ENCODE results near the gene FANCL.
"Not testable (repeated sequence)": the region's sequence is repeated elsewhere in the genome, so short reads cannot be mapped to it uniquely, and the experiment has no call there.

FANCL gene

DNA sequence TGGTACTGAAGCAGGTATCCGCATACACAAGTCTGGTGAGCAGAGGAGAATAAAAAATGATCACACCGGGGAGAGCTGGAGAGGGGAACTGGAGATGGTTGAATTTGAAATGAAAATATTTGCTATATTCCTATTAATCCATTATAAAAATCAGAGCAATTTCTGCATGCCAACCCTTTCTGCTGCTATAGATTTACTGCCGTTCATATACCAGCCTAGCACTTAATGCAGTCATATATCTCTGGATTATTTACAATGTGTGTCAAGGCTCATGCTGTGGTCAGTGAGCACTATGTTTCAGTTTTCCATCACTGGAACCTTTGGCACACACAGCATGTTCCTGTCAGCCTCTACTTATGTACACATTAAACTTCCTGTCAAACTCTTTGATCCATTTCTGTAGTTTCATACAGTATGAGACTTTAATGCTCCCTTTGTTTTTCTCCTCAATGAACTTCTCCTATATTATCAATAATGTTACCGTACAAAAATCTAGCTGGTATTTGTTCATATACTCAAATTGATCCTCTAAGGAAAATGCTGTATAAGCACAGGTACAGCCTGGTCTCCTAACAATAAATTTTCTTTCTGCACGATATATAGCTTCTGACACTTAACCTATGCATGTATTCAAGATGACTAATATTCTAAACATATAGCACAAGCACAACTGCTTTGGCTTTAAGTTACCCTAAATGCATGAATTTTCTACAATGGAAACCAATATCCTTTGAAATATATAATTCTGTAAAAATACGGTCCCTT is 36.7 kb downstream of the FANCL start:
- Histone ChIP-seq H3K4me1 (ENCODE audit: control insufficient read depth, insufficient read depth, low read length) (peaks cover 4% of the 10 kb centered on the region), H3K4me3 (ENCODE audit: low read length) (no peak overlapping the region), H3K9ac (ENCODE audit: low read length) (no peak overlapping the region), H3K9me3 (ENCODE audit: control insufficient read depth, low read length) (no peaks in the 10 kb centered on the region), H3K27me3 (replicated peaks; ENCODE audit: control insufficient read depth, insufficient read depth, low read length) (no peaks in the 10 kb centered on the region), H3K36me3 (ENCODE audit: control insufficient read depth, insufficient read depth, low read length, severe bottlenecking) (no peaks in the 10 kb centered on the region)
- DNase-seq (ENCODE audit: low read depth), result no peak

DNA sequence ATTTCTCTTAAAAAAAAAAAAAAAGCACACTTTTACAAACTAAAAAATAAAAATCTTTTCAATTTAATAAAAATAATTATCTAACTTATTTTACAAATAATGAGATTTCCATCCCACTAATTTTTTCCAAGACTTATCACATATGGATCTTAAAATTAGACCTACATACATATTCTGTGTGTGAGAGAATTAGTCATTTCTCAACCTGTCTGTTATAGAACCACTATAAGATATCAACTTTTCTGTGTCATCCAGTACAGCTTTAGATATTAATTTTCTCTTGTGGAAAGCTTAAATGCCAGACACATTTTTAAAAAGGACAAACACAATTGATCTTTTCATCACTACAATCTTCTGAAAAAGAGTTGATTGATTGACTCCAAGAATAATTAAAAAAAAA is 38.1 kb downstream of the FANCL start:
- Histone ChIP-seq H3K9ac (ENCODE audit: low read length) (no peak overlapping the region), H3K4me3 (ENCODE audit: low read length) (no peak overlapping the region), H3K27me3 (replicated peaks; ENCODE audit: control insufficient read depth, insufficient read depth, low read length) (no peaks in the 10 kb centered on the region), H3K36me3 (ENCODE audit: control insufficient read depth, insufficient read depth, low read length, severe bottlenecking) (no peaks in the 10 kb centered on the region), H3K4me1 (ENCODE audit: control insufficient read depth, insufficient read depth, low read length) (peaks cover 4% of the 10 kb centered on the region), H3K9me3 (ENCODE audit: control insufficient read depth, low read length) (no peaks in the 10 kb centered on the region)
- no peak for DNase-seq (ENCODE audit: low read depth)

DNA sequence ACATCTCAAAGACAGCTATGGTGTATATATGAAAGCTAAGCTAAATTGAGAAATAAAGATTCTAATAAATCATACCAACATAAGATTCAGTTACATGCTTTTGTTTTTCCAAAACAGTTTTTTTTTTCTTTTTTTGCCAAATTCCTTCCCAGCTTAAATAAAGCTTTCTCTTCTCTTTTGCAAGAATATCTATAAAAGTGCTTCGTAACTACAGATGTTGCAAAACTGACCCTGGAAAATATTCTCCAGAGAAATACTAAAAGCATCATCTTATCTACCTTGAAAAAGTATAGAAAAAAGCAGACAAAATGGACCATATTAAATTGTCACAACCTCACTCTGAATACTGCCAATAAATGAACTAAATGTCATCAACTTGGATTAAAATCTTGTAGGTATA is 38.7 kb downstream of the FANCL start:
- Histone ChIP-seq H3K4me3 (ENCODE audit: low read length) (no peak overlapping the region), H3K9me3 (ENCODE audit: control insufficient read depth, low read length) (no peaks in the 10 kb centered on the region), H3K36me3 (ENCODE audit: control insufficient read depth, insufficient read depth, low read length, severe bottlenecking) (no peaks in the 10 kb centered on the region), H3K9ac (ENCODE audit: low read length) (no peak overlapping the region), H3K4me1 (ENCODE audit: control insufficient read depth, insufficient read depth, low read length) (peaks cover 4% of the 10 kb centered on the region), H3K27me3 (replicated peaks; ENCODE audit: control insufficient read depth, insufficient read depth, low read length) (no peaks in the 10 kb centered on the region)
- peak; percentile 21 for DNase-seq (ENCODE audit: low read depth)

DNA sequence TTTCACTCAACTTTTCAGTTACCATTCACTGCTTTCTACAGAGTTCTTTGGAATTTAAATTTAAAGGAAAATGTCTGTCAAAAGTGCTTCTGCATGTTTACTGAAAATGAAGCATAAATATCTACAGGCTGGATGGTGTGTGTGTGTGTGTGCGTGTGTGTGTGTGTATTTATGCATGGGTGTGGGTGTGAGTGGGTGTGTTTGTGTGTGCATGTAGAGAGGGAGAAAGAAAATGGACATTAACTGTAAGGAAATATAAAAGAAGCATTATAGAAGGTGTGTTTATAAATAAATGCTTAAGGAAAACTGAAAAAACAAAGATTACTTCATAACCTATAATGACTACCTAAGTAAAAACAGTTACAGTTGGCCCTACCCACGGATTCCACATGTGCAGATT is 43.2 kb downstream of the FANCL start:
- no peaks in the 10 kb centered on the region for H3K9me3 ChIP-seq (ENCODE audit: control insufficient read depth, low read length)
- no peaks in the 10 kb centered on the region for H3K36me3 ChIP-seq (ENCODE audit: control insufficient read depth, insufficient read depth, low read length, severe bottlenecking)
- no peak overlapping the region for H3K4me3 ChIP-seq (ENCODE audit: low read length)
- H3K9ac ChIP-seq (ENCODE audit: low read length), result no peak overlapping the region
- no peaks in the 10 kb centered on the region for H3K27me3 ChIP-seq (replicated peaks; ENCODE audit: control insufficient read depth, insufficient read depth, low read length)
- no peak for DNase-seq (ENCODE audit: low read depth)
- peaks cover 4% of the 10 kb centered on the region for H3K4me1 ChIP-seq (ENCODE audit: control insufficient read depth, insufficient read depth, low read length)

DNA sequence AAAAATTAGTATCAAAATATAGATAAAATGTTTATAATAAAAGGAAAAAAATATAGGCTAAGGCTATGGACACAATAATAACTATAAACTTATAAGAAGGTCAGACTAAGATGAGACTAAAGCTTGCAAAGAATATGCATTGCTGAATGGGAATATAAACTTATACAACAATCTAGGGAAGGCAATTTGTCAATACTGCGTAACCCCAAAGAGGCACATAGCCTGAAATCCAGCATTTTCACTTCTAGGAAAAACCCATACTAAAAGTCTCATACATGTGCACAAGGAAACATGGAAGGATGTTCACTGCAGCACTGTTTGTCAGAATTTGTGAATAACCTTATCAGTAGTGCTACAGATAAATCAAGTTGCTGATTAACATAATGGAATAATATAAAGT is 45.5 kb downstream of the FANCL start:
- Histone ChIP-seq H3K27me3 (replicated peaks; ENCODE audit: control insufficient read depth, insufficient read depth, low read length) (no peaks in the 10 kb centered on the region), H3K9me3 (ENCODE audit: control insufficient read depth, low read length) (no peaks in the 10 kb centered on the region), H3K4me3 (ENCODE audit: low read length) (no peak overlapping the region), H3K4me1 (ENCODE audit: control insufficient read depth, insufficient read depth, low read length) (no peaks in the 10 kb centered on the region), H3K36me3 (ENCODE audit: control insufficient read depth, insufficient read depth, low read length, severe bottlenecking) (no peaks in the 10 kb centered on the region), H3K9ac (ENCODE audit: low read length) (no peak overlapping the region)
- DNase-seq (ENCODE audit: low read depth), result peak; percentile 76

DNA sequence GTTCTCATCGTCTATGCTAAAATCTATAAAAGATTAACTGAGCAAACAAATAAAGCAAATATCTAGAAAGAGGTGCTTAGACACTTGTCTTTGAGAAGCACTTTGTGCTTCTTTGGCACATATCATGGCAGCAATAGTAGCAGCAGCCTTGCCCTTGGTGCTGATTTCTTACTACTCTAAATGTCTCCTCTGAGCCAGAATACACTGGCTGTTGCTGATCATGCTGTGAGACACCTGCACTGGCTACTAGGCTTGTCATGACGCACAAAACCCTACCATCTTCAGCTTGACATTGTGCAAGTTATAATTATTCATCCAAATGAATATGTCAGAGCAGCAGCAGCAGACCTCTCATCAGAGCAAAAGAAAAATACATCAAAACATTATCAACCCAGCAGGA is 46.7 kb downstream of the FANCL start:
- H3K36me3 ChIP-seq (ENCODE audit: control insufficient read depth, insufficient read depth, low read length, severe bottlenecking), result no peaks in the 10 kb centered on the region
- H3K4me3 ChIP-seq (ENCODE audit: low read length), result no peak overlapping the region
- DNase-seq (ENCODE audit: low read depth), result no peak
- no peaks in the 10 kb centered on the region for H3K9me3 ChIP-seq (ENCODE audit: control insufficient read depth, low read length)
- no peaks in the 10 kb centered on the region for H3K27me3 ChIP-seq (replicated peaks; ENCODE audit: control insufficient read depth, insufficient read depth, low read length)
- no peak overlapping the region for H3K9ac ChIP-seq (ENCODE audit: low read length)
- no peaks in the 10 kb centered on the region for H3K4me1 ChIP-seq (ENCODE audit: control insufficient read depth, insufficient read depth, low read length)

DNA sequence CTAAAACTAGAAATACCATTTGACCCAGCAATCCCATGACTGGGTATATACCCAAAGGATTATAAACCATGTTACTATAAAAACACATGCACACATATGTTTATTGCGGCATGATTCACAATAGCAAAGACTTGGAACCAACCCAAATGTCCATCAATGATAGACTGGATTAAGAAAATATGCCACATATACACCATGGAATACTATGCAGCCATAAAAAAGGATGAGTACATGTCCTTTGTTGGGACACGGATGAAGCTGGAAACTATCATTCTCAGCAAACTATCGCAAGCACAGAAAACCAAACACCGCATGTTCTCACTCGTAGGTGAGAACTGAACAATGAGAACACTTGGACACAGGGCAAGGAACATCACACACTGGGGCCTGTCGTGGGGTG is 54.1 kb downstream of the FANCL start:
- H3K4me1 ChIP-seq (ENCODE audit: control insufficient read depth, insufficient read depth, low read length); H3K36me3 ChIP-seq (ENCODE audit: control insufficient read depth, insufficient read depth, low read length, severe bottlenecking); H3K27me3 ChIP-seq (replicated peaks; ENCODE audit: control insufficient read depth, insufficient read depth, low read length); H3K9ac ChIP-seq (ENCODE audit: low read length); H3K9me3 ChIP-seq (ENCODE audit: control insufficient read depth, low read length); H3K4me3 ChIP-seq (ENCODE audit: low read length); DNase-seq (ENCODE audit: low read depth): not testable (repeated sequence)

DNA sequence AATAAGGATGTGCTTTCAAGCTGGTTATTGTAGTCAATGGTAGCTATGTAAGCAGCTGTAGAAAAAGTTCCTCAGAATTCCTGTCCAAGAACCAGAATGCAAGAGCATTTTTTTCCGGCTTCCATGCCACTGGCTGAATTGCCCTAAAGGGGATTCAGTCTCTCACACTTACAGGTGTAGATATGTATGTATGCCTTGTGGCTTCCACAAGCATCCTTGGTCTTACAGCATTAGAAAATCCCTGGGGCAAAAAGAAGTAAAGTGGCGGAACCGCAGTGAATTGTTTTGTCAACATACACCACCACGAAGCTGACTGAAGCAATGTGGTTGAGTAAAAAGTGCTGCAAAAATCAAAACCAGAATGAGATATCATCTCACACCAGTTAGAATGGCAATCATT is 54.6 kb downstream of the FANCL start:
- no peaks in the 10 kb centered on the region for H3K9me3 ChIP-seq (ENCODE audit: control insufficient read depth, low read length)
- H3K9ac ChIP-seq (ENCODE audit: low read length), result no peak overlapping the region
- H3K27me3 ChIP-seq (replicated peaks; ENCODE audit: control insufficient read depth, insufficient read depth, low read length), result no peaks in the 10 kb centered on the region
- no peak for DNase-seq (ENCODE audit: low read depth)
- peaks cover 3% of the 10 kb centered on the region for H3K36me3 ChIP-seq (ENCODE audit: control insufficient read depth, insufficient read depth, low read length, severe bottlenecking)
- no peak overlapping the region for H3K4me3 ChIP-seq (ENCODE audit: low read length)
- H3K4me1 ChIP-seq (ENCODE audit: control insufficient read depth, insufficient read depth, low read length), result no peaks in the 10 kb centered on the region

DNA sequence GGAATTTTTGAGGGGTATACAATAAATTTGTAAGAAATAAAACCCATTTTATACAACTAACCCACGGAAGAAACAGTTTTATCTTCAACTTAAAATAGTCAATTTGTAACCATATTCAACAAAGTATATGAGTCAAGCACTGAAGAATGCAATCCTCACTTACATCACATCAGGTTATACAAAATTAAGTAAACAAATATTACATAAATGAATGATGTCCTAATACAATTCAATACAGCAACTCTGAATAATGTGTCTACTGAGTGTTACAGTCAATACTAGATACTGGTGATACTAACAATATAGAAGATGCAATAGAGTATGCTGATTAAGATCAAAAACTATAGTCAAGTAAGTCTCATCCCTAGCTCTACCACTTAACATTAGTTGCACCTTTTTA is 58.6 kb downstream of the FANCL start:
- Histone ChIP-seq H3K27me3 (replicated peaks; ENCODE audit: control insufficient read depth, insufficient read depth, low read length) (no peaks in the 10 kb centered on the region), H3K9ac (ENCODE audit: low read length) (no peak overlapping the region), H3K9me3 (ENCODE audit: control insufficient read depth, low read length) (no peaks in the 10 kb centered on the region), H3K4me3 (ENCODE audit: low read length) (no peak overlapping the region), H3K36me3 (ENCODE audit: control insufficient read depth, insufficient read depth, low read length, severe bottlenecking) (peaks cover 1% of the 10 kb centered on the region), H3K4me1 (ENCODE audit: control insufficient read depth, insufficient read depth, low read length) (no peaks in the 10 kb centered on the region)
- DNase-seq (ENCODE audit: low read depth), result no peak

DNA sequence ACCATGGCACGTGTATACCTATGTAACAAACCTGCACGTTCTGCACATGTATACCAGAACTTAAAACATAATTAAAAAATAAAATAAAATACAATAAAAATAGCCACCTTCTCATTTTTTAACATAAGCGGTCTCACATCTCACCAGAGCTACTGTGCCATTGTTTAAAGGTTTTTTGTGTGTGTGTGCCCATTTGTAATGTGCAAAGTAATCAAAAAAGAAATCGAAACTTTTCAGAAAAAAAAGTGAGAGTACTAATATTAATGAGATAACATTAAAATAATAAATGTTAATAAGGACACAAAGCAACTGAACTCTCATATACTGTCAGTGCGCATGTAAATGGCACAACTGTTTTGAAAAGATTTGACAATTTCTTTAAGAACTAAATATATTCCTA is 60.5 kb downstream of the FANCL start:
- no peak for DNase-seq (ENCODE audit: low read depth)
- Histone ChIP-seq H3K36me3 (ENCODE audit: control insufficient read depth, insufficient read depth, low read length, severe bottlenecking) (no peaks in the 10 kb centered on the region), H3K9me3 (ENCODE audit: control insufficient read depth, low read length) (no peaks in the 10 kb centered on the region), H3K27me3 (replicated peaks; ENCODE audit: control insufficient read depth, insufficient read depth, low read length) (no peaks in the 10 kb centered on the region), H3K4me1 (ENCODE audit: control insufficient read depth, insufficient read depth, low read length) (no peaks in the 10 kb centered on the region), H3K4me3 (ENCODE audit: low read length) (no peak overlapping the region), H3K9ac (ENCODE audit: low read length) (no peak overlapping the region)

DNA sequence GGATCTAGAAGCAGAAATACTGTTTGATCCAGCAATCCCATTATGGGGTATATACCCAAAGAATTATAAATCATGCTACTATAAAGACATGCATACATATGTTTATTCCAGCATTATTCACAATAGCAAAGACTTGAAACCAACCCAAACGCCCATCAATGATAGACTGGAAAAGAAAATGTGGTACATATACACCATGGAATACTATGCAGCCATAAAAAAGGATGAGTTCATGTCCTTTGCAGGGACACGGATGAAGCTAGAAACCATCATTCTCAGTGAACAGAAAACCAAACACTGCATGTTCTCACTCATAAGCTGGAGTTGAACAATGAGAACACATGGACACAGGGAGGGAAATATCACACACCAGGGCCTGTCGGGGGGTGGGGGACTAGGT is 61.0 kb downstream of the FANCL start:
- H3K36me3 ChIP-seq (ENCODE audit: control insufficient read depth, insufficient read depth, low read length, severe bottlenecking); H3K9me3 ChIP-seq (ENCODE audit: control insufficient read depth, low read length): not testable (repeated sequence)

DNA sequence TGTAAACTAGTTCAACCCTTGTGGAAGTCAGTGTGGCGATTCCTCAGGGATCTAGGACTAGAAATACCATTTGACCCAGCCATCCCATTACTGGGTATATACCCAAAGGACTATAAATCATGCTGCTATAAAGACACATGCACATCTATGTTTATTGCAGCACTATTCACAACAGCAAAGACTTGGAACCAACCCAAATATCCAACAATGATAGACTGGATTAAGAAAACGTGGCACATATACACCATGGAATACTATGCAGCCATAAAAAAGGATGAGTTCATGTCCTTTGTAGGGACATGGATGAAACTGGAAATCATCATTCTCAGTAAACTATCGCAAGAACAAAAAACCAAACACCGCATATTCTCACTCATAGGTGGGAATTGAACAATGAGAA is 63.9 kb downstream of the FANCL start:
- not testable (repeated sequence) for H3K4me1 ChIP-seq (ENCODE audit: control insufficient read depth, insufficient read depth, low read length); DNase-seq (ENCODE audit: low read depth); H3K9ac ChIP-seq (ENCODE audit: low read length); H3K9me3 ChIP-seq (ENCODE audit: control insufficient read depth, low read length); H3K4me3 ChIP-seq (ENCODE audit: low read length); H3K27me3 ChIP-seq (replicated peaks; ENCODE audit: control insufficient read depth, insufficient read depth, low read length); H3K36me3 ChIP-seq (ENCODE audit: control insufficient read depth, insufficient read depth, low read length, severe bottlenecking)

More for the DNA sequence above, 61.0 kb downstream of the FANCL start:
- not testable (repeated sequence) for H3K9ac ChIP-seq (ENCODE audit: low read length); H3K4me3 ChIP-seq (ENCODE audit: low read length); DNase-seq (ENCODE audit: low read depth); H3K27me3 ChIP-seq (replicated peaks; ENCODE audit: control insufficient read depth, insufficient read depth, low read length); H3K4me1 ChIP-seq (ENCODE audit: control insufficient read depth, insufficient read depth, low read length)
